HepG2 (cell line): ENCODE data around the gene PHRF1. TPM values are rescaled to one million over a fixed set of nuclear protein-coding genes. Genes with fewer than 3 reads are reported as not detected.
A peak's percentile ranks its signal among the peaks of the same experiment; 100 is the strongest.

Source experiments
- CHCHD3 ChIP-seq: sonication (generic); formaldehyde crosslinking; IDR thresholded peaks from 2 replicates; pipeline ENCODE4 v1.8.0; 2022; ENCODE audit warnings: mild to moderate bottlenecking, missing genetic modification reagents, moderate library complexity
- EHMT2 ChIP-seq: fragments of 200-600 bp; sonication (generic); IDR thresholded peaks from 2 replicates; pipeline ENCODE4 v1.7.0; 2017; ENCODE audit warnings: antibody characterized with exemption, low read depth, low read length, borderline replicate concordance
- FOXO1 ChIP-seq: sonication (generic); formaldehyde crosslinking; IDR thresholded peaks from 2 replicates; pipeline ENCODE4 v1.4.0; 2020; ENCODE audit warnings: missing genetic modification reagents
- NFAT5 ChIP-seq: sonication (generic); formaldehyde crosslinking; IDR thresholded peaks from 2 replicates; pipeline ENCODE4 v1.4.0; 2020; ENCODE audit warnings: missing genetic modification reagents
- RARA ChIP-seq: IDR thresholded peaks from 2 replicates; pipeline ENCODE4 v1.6.1; 2016; ENCODE audit warnings: missing genetic modification reagents, missing compliant biosample characterization
- ZFP36L1 ChIP-seq: sonication (generic); formaldehyde crosslinking; IDR thresholded peaks from 2 replicates; pipeline ENCODE4 v1.8.0; 2022; ENCODE audit warnings: mild to moderate bottlenecking, missing genetic modification reagents, moderate library complexity
- ZFYVE20 ChIP-seq: sonication (generic); formaldehyde crosslinking; IDR thresholded peaks from 2 replicates; pipeline ENCODE4 v1.8.0; 2023; ENCODE audit warnings: low read depth, mild to moderate bottlenecking, moderate library complexity, missing genetic modification reagents, borderline replicate concordance
- ZNF329 ChIP-seq: sonication (generic); formaldehyde crosslinking; IDR thresholded peaks from 2 replicates; pipeline ENCODE4 v1.9.0; 2021; ENCODE audit warnings: low read depth, mild to moderate bottlenecking, missing genetic modification reagents
- ZNF331 ChIP-seq: sonication (generic); formaldehyde crosslinking; IDR thresholded peaks from 2 replicates; pipeline ENCODE4 v1.4.0; 2020; ENCODE audit warnings: missing genetic modification reagents
- ZNF430 ChIP-seq: sonication (generic); formaldehyde crosslinking; IDR thresholded peaks from 2 replicates; pipeline ENCODE4 v1.9.0; 2021; ENCODE audit warnings: mild to moderate bottlenecking, missing genetic modification reagents
- ZNF441 ChIP-seq: sonication (generic); formaldehyde crosslinking; IDR thresholded peaks from 2 replicates; pipeline ENCODE4 v1.7.0; 2021; ENCODE audit warnings: missing genetic modification reagents, borderline replicate concordance
- ZNF777 ChIP-seq: sonication (generic); formaldehyde crosslinking; IDR thresholded peaks from 2 replicates; pipeline ENCODE4 v1.4.0; 2020; ENCODE audit warnings: missing genetic modification reagents
- ZSCAN30 ChIP-seq: sonication (generic); formaldehyde crosslinking; IDR thresholded peaks from 2 replicates; pipeline ENCODE4 v1.5.0; 2020; ENCODE audit warnings: mild to moderate bottlenecking, missing genetic modification reagents
- polyA plus RNA-seq, 8 experiments: library from polyadenylated mRNA; depleted of rRNA in 3 of 8; stranded (reverse) in 7 of 8; unstranded in 1 of 8; fragments of >200 nt; fragmentation: Illumina TruSeq in 4 of 8; extraction: Trizol in 4 of 8; gene quantifications; 2 replicates each; pipeline versions ENCODE4 v1.2.1 to v1.2.3, GENCODE V29; 2011 to 2016; ENCODE audit warnings: low read depth in 4 of 8, missing spikeins in 1 of 8, mixed read lengths in 1 of 8; ENCODE audit not compliant: insufficient read depth in 1 of 8
- total RNA-seq, 5 experiments: library from RNA; depleted of rRNA; stranded (reverse); fragments of >200 nt; fragmentation: Illumina TruSeq; extraction: Trizol; gene quantifications; 2 replicates each; pipeline ENCODE4 v1.2.3, GENCODE V29; 2016; ENCODE audit warnings: low read depth in 1 of 5
- TF ChIP-seq, protein P1 (sequence below): IDR thresholded peaks from 2 replicates; pipeline ENCODE4 v1.6.1; 2016; ENCODE audit warnings: low read depth
- TF ChIP-seq, protein P2 (sequence below), 2 experiments: sonication (generic) in 1 of 2; formaldehyde crosslinking in 1 of 2; IDR thresholded peaks; 2 replicates each; pipeline versions ENCODE4 v1.4.0 to v1.6.1; 2018 to 2020; ENCODE audit warnings: missing genetic modification reagents in 2 of 2, borderline replicate concordance in 1 of 2, low read depth in 1 of 2, mild to moderate bottlenecking in 1 of 2, missing biosample characterization in 1 of 2
- TF ChIP-seq, protein P3 (sequence below): sonication (generic); formaldehyde crosslinking; IDR thresholded peaks from 2 replicates; pipeline ENCODE4 v1.4.0; 2020; ENCODE audit warnings: mild to moderate bottlenecking, missing genetic modification reagents
- TF ChIP-seq, protein P4 (sequence below): sonication (generic); formaldehyde crosslinking; IDR thresholded peaks from 2 replicates; pipeline ENCODE4 v1.4.0; 2020; ENCODE audit warnings: missing genetic modification reagents

PHRF1 gene
- total and polyA plus RNA-seq, 2 of the 13 experiments (the other 11 are each of a cell fraction or from before 2014, with no cell fraction given), result 8.2 to 16.7 TPM

DNA sequence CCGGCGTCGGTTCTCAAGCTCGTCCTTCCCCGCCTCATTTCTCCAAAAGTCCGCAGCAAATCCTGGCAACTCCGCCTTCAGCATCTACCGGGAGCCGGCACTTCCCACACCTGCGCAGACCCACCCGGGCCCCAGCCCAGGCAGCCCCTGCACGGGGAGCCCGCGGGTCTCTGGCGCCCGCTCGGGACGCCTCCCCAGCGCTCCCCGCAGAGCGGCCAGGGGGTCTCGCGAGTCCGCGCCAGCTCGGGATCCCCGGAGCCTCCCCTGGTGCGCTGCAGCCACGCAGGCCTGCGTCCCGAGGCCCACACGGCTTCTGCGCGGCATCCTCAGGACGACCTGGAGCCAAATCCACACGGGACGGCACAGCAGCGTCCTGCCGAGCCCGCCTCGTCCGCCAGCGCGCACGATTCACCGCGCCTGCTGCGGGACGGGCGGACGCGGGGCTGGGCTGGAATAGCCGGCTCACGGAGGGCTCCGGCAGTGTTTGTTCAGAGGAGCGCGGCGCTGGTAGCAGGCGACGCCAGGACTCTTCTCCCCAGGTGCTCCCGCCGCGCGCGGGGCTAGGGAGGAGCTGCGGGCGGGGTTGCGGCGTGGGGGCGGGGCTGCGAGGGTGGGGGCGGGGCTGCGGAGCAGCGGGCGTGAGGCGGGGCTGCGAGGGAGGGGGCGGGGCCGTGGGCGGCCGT is 816 bp upstream of the PHRF1 start (continued):
- 0 out of 2 replicates have a peak, but pooled peaks have one; percentile 30 for TF ChIP-seq NFAT5 (CRISPR knock-in tag)
- TF ChIP-seq, protein P1, sequence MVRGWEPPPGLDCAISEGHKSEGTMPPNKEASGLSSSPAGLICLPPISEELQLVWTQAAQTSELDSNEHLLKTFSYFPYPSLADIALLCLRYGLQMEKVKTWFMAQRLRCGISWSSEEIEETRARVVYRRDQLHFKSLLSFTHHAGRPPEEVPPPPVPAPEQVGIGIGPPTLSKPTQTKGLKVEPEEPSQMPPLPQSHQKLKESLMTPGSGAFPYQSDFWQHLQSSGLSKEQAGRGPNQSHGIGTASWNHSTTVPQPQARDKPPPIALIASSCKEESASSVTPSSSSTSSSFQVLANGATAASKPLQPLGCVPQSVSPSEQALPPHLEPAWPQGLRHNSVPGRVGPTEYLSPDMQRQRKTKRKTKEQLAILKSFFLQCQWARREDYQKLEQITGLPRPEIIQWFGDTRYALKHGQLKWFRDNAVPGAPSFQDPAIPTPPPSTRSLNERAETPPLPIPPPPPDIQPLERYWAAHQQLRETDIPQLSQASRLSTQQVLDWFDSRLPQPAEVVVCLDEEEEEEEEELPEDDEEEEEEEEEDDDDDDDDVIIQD (CRISPR knock-in tag), result no peak
- no peak for TF ChIP-seq ZNF331
- TF ChIP-seq, protein P2, sequence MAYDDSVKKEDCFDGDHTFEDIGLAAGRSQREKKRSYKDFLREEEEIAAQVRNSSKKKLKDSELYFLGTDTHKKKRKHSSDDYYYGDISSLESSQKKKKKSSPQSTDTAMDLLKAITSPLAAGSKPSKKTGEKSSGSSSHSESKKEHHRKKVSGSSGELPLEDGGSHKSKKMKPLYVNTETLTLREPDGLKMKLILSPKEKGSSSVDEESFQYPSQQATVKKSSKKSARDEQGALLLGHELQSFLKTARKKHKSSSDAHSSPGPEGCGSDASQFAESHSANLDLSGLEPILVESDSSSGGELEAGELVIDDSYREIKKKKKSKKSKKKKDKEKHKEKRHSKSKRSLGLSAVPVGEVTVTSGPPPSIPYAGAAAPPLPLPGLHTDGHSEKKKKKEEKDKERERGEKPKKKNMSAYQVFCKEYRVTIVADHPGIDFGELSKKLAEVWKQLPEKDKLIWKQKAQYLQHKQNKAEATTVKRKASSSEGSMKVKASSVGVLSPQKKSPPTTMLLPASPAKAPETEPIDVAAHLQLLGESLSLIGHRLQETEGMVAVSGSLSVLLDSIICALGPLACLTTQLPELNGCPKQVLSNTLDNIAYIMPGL (CRISPR knock-in tag; IDR thresholded peaks at IDR 0.05; ENCODE audit: borderline replicate concordance in 1 of 2, low read depth in 1 of 2), result peak in 1 of 2 experiments; percentile 46; a peak in 1 of 4 replicates
- TF ChIP-seq EHMT2, result no peak
- 0 out of 2 replicates have a peak, but pooled peaks have one; percentile 80 for TF ChIP-seq CHCHD3 (CRISPR knock-in tag)
- TF ChIP-seq, protein P3, sequence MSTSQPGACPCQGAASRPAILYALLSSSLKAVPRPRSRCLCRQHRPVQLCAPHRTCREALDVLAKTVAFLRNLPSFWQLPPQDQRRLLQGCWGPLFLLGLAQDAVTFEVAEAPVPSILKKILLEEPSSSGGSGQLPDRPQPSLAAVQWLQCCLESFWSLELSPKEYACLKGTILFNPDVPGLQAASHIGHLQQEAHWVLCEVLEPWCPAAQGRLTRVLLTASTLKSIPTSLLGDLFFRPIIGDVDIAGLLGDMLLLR (CRISPR knock-in tag), result peak; percentile 33
- peak; percentile 57; the same call in 1 of the 2 replicates for TF ChIP-seq ZFYVE20 (CRISPR knock-in tag)
- peak; percentile 38; the same call in 1 of the 2 replicates for TF ChIP-seq FOXO1 (CRISPR knock-in tag)
- TF ChIP-seq ZNF430 (CRISPR knock-in tag), result peak; percentile 15; the same call in 1 of the 2 replicates
- no peak for TF ChIP-seq ZSCAN30
- TF ChIP-seq ZNF329 (CRISPR knock-in tag), result no peak
- no peak for TF ChIP-seq ZNF441
- TF ChIP-seq, protein P4, sequence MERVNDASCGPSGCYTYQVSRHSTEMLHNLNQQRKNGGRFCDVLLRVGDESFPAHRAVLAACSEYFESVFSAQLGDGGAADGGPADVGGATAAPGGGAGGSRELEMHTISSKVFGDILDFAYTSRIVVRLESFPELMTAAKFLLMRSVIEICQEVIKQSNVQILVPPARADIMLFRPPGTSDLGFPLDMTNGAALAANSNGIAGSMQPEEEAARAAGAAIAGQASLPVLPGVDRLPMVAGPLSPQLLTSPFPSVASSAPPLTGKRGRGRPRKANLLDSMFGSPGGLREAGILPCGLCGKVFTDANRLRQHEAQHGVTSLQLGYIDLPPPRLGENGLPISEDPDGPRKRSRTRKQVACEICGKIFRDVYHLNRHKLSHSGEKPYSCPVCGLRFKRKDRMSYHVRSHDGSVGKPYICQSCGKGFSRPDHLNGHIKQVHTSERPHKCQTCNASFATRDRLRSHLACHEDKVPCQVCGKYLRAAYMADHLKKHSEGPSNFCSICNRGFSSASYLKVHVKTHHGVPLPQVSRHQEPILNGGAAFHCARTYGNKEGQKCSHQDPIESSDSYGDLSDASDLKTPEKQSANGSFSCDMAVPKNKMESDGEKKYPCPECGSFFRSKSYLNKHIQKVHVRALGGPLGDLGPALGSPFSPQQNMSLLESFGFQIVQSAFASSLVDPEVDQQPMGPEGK, result no peak
- no peak for TF ChIP-seq ZFP36L1
- peak; percentile 54; the same call in 1 of the 2 replicates for TF ChIP-seq ZNF777 (CRISPR knock-in tag)
- TF ChIP-seq RARA, result 0 out of 2 replicates have a peak, but pooled peaks have one; percentile 26
